ENCODE results near the gene ZNF275. TPM values are rescaled to one million over a fixed set of nuclear protein-coding genes. Genes with fewer than 3 reads are reported as not detected.

The ZNF275 gene
- total and polyA plus RNA-seq, 2 donors (not counting 1 experiment from before 2014, with no cell fraction given) = 8.8 to 17.6 TPM

GRCh38 chrX:153397256-153397960, 63.5 kb downstream of the ZNF275 start:
- H3K4me1 ChIP-seq (ENCODE audit: control insufficient read depth in 2 of 2, insufficient read depth in 2 of 2, low read length in 2 of 2) = peaks cover 0 to 6% of the 10 kb centered on the region in 2 donors
- no peak overlapping the region for H3K9ac ChIP-seq (ENCODE audit: low read length)
- Mint-ChIP-seq H3K27ac (no peak overlapping the region), H3K4me1 (peaks cover 3% of the 10 kb centered on the region), H3K9me3 (ENCODE audit: insufficient read depth) (no peaks in the 10 kb centered on the region), H3K4me3 (no peak overlapping the region), H3K27me3 (no peaks in the 10 kb centered on the region)
- ChIA-PET POLR2A (no interaction called here), CTCF (no interaction called here)
- H3K36me3 ChIP-seq (replicated peaks in 1 of 2; ENCODE audit: control extremely low read depth in 1 of 2, control insufficient read depth in 1 of 2, extremely low read depth in 1 of 2, insufficient read depth in 2 of 2, low read length in 1 of 2) = no peaks in the 10 kb centered on the region
- ATAC-seq (ENCODE audit: low read depth) = no peak
- no peak overlapping the region for H2AFZ ChIP-seq (ENCODE audit: insufficient read depth, low read depth, low read length, poor library complexity, severe bottlenecking)
- H3K4me2 ChIP-seq (replicated peaks; ENCODE audit: low read depth, low read length, poor library complexity, severe bottlenecking) = no peak overlapping the region
- peaks cover 0 to 3% (median 0%) of the 10 kb centered on the region in 3 donors for H3K9me3 ChIP-seq (ENCODE audit: control extremely low read depth in 1 of 3, control insufficient read depth in 2 of 3, insufficient read depth in 1 of 3, low read length in 2 of 3)
- intact Hi-C loops (cut with micrococcal nuclease) = no loop called here
- WGBS (ENCODE audit: insufficient coverage) = 97% methylated on average over 26 of the region's 27 CpGs
- TF ChIP-seq EZH2 (IDR thresholded peaks at IDR 0.05; ENCODE audit: borderline replicate concordance, insufficient read depth, low read depth, low read length, poor library complexity, severe bottlenecking) = no peak
- TF ChIP-seq CTCF (IDR thresholded peaks at IDR 0.05) = no peak
- H3K27me3 ChIP-seq (replicated peaks in 1 of 4; ENCODE audit: control extremely low read depth in 1 of 4, control insufficient read depth in 3 of 4, insufficient read depth in 4 of 4, low read length in 3 of 4) = no peaks in the 10 kb centered on the region
- no peak overlapping the region for H3K27ac ChIP-seq (ENCODE audit: low read length in 2 of 2)
- no peaks in the 10 kb centered on the region for H3K79me2 ChIP-seq (ENCODE audit: control insufficient read depth, insufficient read depth, low read length)
- H4K20me1 ChIP-seq (ENCODE audit: control insufficient read depth, insufficient read depth, low read length, poor library complexity, severe bottlenecking) = no peaks in the 10 kb centered on the region
- DNase-seq = no peak
- H3K4me3 ChIP-seq (ENCODE audit: control extremely low read depth in 1 of 5, extremely low read depth in 1 of 5, insufficient read depth in 1 of 5, low read depth in 2 of 5, low read length in 4 of 5) = no peak overlapping the region

- Histone ChIP-seq H3K9me3 (ENCODE audit: control extremely low read depth in 1 of 3, control insufficient read depth in 2 of 3, insufficient read depth in 1 of 3, low read length in 2 of 3) (peaks cover 0 to 3% (median 0%) of the 10 kb centered on the region in 3 donors), H3K4me2 (replicated peaks; ENCODE audit: low read depth, low read length, poor library complexity, severe bottlenecking) (no peak overlapping the region), H3K79me2 (ENCODE audit: control insufficient read depth, insufficient read depth, low read length) (no peaks in the 10 kb centered on the region), H3K27me3 (replicated peaks in 1 of 4; ENCODE audit: control extremely low read depth in 1 of 4, control insufficient read depth in 3 of 4, insufficient read depth in 4 of 4, low read length in 3 of 4) (no peaks in the 10 kb centered on the region), H3K27ac (ENCODE audit: low read length in 2 of 2) (no peak overlapping the region), H2AFZ (ENCODE audit: insufficient read depth, low read depth, low read length, poor library complexity, severe bottlenecking) (no peak overlapping the region), H4K20me1 (ENCODE audit: control insufficient read depth, insufficient read depth, low read length, poor library complexity, severe bottlenecking) (no peaks in the 10 kb centered on the region), H3K4me3 (ENCODE audit: control extremely low read depth in 1 of 5, extremely low read depth in 1 of 5, insufficient read depth in 1 of 5, low read depth in 2 of 5, low read length in 4 of 5) (no peak overlapping the region), H3K4me1 (ENCODE audit: control insufficient read depth in 2 of 2, insufficient read depth in 2 of 2, low read length in 2 of 2) (peaks cover 0 to 6% of the 10 kb centered on the region in 2 donors), H3K36me3 (replicated peaks in 1 of 2; ENCODE audit: control extremely low read depth in 1 of 2, control insufficient read depth in 1 of 2, extremely low read depth in 1 of 2, insufficient read depth in 2 of 2, low read length in 1 of 2) (no peaks in the 10 kb centered on the region), H3K9ac (ENCODE audit: low read length) (no peak overlapping the region)
- POLR2A ChIA-PET = no interaction called here
- H3K27ac Mint-ChIP-seq = no peak overlapping the region
- peaks cover 3% of the 10 kb centered on the region for H3K4me1 Mint-ChIP-seq
- no peaks in the 10 kb centered on the region for H3K27me3 Mint-ChIP-seq
- DNase-seq = no peak
- no peak for ATAC-seq (ENCODE audit: low read depth)
- WGBS (ENCODE audit: insufficient coverage) = 97% methylated on average over 14 of the region's 17 CpGs
- H3K4me3 Mint-ChIP-seq = no peak overlapping the region
- TF ChIP-seq CTCF (IDR thresholded peaks at IDR 0.05) (no peak), EZH2 (IDR thresholded peaks at IDR 0.05; ENCODE audit: borderline replicate concordance, insufficient read depth, low read depth, low read length, poor library complexity, severe bottlenecking) (no peak)
- CTCF ChIA-PET = no interaction called here
- intact Hi-C loops (cut with micrococcal nuclease) = no loop called here
- no peaks in the 10 kb centered on the region for H3K9me3 Mint-ChIP-seq (ENCODE audit: insufficient read depth)
Observed at GRCh38 chrX:153398275-153398960, 64.5 kb downstream of the ZNF275 start.
